HG03354 (cell line): Measurements from ENCODE around the gene PAPOLB.

ENCODE experiments used
- ATAC-seq: cut with Tn5 transposase; IDR thresholded peaks from one replicate; pipeline ENCODE4 v1.9.1; 2021; ENCODE audit warnings: mild to moderate bottlenecking; ENCODE audit not compliant: unreplicated experiment, poor library complexity, severe bottlenecking

Gene PAPOLB

GRCh38 chr7:4879396-4880081 is 17.7 kb upstream of the PAPOLB start:
- ATAC-seq: no peak

DNA sequence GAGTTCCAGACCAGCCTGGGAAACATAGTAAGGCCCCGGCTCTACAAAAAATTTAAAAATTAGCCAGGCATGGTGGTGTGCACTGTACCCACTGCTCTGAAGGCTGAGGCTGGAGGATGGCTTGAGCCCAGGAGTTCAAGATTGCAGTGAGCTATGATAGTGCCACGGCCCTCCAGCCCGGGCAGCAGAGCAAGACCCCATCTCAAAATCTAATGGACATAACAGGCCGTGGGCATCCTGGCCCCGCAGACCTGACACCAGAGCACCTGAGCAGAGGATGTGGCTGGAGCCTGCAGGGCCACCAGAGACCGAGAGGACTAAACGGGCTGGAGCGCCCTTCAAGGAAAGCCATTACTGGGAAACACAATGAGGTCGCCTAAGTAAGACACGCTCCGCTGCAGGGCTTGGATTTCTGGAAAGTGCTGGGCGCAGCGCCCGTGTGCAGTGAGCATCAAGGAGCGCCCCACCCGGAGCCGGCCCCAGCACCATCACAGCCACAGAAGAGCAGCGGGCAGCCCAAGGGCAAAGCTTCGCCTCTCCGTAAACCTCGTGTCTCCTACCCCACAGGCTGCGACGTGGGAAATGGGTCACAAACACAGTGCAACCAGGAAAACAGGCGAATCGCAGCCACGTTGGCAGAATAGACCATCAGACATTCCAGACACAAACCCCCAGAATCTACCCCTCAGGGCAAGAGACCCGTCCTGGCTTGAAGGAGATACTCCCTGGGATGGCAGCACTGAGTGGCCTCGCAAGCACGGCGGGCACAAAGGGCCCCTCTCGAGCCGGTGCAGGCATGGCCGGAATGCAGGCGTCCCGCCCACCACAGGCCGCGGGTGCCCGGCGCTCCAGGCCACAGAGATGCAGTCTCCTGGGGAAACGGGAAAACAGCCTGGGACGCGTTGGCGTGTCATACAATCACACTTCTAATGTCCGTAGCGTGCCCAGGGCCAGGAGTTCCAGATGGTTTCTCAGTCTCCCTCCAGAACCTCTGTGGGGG is 16.8 kb upstream of the PAPOLB start:
- no peak for ATAC-seq

DNA sequence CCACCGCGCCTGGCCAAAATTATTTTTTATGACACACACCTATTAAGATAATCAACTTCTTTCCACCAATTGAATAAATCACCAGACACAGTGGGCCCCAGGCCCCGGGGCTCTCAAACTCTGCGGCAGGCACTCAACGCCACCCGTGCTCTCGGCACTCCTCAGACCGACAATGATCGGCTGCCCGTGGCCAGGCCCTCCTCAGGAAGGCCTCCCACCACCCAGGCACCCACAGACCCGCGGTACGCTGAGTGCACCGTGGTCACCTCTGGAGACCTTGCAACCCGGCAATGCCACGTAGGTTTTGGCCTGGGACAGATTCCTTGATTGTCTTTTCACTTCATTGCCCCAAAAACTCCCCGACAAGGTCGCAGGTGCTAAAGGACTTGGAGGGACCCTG is 14.8 kb upstream of the PAPOLB start:
- no peak for ATAC-seq

DNA sequence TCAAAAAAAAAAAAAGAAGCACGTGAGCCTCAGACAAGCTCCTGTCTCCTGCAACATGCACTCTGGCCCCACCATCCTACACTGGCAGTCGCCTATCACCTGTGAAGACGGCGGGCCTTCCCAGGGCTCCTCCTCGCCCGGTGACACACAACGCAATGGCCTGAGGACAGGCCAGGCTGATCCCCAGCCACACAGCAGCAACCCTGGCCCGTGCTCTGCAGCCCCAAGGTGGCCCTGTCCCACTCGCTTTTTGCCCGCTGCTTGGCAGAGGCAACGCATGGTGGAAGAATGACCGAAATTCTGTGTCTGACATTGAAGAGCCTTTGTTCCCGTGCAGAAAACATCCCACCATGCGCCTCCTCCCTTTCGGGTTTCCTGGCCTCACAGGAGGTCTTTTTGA is 13.6 kb upstream of the PAPOLB start:
- ATAC-seq: no peak

GRCh38 chr7:4873071-4873944 is 11.5 kb upstream of the PAPOLB start:
- no peak for ATAC-seq

DNA sequence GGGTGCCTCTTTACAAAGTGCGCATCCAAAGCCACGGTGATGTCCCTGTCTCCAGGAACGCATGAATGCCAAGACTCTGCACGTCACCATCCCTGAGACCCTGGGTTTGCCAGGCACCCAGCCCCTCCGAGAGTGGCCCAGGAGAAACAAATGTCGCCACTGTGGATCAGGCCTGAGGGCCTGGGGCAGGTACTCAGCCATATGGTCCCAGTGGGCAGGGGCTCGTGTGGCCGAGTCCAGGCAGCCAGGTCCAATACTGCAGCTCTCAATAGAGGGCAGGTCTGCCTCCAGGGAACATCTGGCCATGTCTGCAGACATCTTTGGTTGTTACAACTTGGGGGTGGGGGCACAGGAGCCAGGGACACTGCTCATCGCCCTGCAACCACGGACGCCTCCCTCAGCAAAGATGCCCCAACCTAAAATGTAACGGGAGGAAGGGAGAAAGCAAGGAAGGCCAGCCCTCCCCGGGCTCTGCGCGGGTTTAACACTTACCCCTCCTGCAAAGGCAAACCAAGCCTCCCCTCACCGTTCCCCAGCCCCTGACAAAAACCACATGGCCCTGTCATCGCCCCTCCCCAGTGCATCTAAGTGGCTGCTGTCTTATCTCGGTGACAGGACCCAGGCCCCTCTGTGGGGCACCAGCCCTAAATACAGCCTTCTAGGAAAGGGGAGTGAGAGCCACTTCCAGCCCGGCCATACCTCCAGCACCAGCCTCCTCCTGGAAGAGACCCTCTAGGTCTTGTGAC is 10.3 kb upstream of the PAPOLB start:
- no peak for ATAC-seq

DNA sequence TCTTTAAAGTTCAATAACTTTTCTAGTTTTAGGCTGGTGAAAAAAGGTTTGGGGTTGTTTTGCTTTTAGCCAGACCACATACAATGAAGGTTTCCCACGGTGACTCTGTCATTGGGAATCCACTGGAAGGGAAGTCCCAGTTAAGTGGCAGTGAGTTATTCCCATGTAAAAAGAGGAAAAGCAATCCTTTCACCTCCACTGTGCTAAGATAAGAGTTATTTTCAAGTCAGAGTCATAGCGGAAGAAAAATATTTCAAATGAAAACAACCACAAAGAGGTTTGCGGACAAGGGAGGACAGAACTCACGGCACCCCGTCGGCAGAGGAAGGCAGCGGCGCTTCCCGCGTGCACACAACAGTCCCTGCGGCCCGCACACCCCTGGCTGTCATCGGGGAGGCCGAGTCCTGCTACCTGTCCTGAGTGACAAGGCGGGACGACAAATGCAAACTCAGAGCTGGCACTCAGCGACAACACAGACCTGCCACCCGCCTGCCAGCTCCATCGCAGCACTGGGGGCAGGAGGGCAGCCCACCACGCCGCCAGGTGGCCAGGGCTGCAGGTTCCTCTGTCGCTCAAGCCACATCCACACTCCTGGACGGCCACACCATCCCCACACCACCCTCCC is 9.3 kb upstream of the PAPOLB start:
- no peak for ATAC-seq

- ATAC-seq: no peak
These were observed 6.7 kb upstream of the PAPOLB start for GRCh38 chr7:4868493-4868892.

DNA sequence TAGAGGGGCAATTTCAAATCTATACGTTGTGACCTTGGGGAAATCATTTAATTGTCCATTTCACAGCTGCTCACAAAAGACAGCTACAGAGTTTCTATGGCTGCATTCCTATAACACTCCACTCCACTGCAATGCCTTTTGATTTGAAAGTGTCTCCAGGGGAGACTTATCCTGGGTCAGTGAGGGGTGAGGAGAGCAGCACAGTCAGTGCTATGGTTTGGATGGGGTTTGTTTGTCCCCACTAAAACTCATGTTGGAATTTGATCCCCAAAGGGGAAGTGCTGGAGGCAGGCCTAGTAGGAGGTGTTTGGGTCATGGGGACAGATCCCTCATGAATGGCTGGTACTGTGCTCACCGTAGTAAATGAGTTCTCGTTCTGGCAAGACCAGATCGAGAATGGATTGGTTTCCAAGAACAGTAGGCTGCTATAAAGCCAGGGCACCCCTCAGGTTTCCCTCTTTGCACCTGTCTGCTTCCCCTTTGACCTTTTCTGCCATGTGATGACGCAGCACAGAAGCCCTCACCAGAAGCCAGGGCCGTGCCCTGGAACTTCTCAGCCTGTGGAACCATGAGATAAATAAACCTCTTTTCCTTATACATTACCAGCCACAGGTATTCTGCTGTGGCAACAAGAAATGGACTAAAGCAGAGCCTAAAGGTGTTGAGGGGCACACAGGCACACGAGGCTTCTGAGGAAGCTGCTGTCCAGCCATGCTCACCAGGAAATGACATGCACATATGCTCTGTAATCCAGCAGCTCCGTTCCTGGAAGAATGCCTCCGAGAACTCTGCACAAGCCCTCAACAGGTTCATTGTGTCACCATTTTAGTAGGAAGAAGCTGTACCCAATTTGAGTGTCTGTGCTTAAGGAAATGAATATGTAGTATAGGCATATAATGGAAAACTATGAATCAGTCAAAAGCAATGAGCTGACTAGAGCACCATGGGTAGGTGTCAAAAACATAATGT is 5.0 kb upstream of the PAPOLB start:
- ATAC-seq: no peak

DNA sequence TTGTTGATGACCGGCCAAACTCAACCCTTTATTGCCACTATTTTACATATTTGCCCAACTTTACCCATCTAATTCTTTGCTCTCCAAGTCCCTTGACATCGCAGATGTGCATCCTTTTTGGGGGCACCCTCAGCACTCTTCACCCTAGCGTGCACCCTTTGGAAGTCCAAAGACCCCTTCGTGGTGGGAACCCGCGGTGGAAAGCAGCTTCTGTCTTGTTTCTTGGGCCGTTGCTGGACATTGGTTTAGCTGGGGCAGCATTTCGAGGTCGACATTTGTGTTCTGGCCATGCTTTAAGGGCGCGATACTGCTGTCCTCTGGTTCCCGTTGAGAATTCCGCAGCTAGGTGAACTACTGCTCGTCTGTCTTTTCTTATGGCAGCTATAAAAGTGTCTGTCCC is 326 bp upstream of the PAPOLB start:
- no peak for ATAC-seq

DNA sequence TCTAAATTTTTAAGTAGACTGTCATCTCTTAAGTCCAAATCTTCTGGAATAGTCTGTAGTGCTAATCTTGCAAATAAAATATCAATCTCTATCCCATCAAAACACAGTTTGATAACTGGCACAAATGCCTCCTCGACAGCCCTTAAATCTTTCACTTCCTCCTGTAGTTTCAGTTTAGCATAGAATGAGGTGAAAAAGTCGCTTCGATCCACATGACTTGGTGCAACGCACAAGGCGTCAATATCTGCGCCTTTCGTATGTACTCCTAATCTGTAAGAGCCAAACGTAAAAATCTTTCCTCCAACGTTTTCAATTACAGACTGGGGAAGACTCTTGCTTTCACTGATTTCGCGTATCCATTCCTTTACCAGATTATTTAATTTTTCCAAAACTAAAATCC is 603 bp downstream of the PAPOLB start:
- no peak for ATAC-seq

DNA sequence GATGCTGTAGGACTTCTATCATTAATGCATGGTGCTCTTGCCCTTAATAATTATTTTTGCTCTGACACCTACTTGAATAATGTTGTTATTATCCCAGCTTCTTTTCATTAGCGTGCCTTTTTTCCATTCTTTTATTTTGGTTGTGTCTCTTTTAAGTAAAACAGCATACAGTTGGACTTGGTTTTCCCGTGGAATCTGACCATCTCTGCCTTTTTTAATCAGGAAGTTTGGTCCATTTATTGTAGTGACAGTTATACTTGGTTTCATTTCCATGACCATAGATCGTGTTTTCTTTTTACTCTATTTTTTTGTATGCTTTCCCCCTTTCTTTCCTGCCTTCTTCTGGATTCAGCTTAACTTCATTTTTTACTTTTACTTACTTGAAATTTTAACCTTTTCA is 4.6 kb downstream of the PAPOLB start:
- ATAC-seq: no peak

DNA sequence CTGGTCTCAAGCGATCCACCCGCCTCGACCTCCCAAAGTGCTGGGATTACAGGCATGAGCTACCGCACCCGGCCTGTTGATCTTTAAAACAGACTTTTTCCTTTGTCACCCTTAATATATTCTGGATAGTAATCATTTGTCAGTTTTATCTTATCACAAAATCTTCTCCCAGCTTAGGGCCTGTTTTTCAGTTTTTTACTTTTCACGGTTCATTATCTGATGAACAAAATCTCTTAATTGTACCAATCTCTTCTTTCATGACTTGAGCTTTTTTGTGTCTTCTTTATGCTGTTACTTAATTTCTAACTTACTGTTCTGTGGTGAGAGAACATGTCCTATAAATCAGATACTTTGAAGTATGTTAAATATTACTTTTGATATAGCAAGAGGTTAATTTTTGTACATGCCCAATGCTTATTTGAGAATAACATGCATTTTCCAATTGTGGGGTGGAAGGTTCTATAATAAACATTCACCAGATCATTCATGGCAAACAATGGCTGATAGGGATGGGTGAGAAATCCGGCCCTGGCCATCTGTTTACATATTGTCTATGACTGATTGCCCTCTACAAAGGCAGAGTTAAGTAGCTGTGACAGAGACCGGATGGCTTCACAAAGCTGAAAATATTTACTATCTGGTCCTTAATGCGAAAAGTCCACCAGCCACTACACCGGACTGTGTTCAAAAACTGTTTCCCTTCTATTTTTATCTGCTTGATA is 5.3 kb downstream of the PAPOLB start:
- ATAC-seq: no peak

DNA sequence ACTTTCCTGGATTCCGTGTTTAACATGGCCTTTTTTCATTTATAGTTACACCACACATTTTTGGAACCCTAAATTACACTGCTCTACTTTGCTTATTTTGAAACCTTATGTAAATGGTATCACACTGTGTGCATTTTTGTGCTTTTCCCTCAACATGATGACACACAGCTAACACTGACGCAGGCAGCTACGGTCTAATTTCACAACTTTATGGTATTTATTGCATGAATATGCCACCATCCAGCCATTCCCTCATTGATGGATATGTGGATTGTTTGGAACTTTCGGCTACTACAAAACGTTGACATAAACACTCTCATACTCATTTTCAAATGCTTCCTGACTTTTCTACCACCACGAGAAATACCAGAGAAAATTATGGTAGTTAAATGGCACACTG is 6.9 kb downstream of the PAPOLB start:
- ATAC-seq: no peak

GRCh38 chr7:4851459-4852422 is 10.1 kb downstream of the PAPOLB start:
- no peak for ATAC-seq

GRCh38 chr7:4850262-4850795 is 11.5 kb downstream of the PAPOLB start:
- no peak for ATAC-seq
